Common myeloid progenitor, CD34-positive (primary cell): ENCODE results near the gene NUBPL.

Source experiments
- CTCF ChIA-PET: fragments of 350-600 bp; sonication (Branson Sonifier 250); formaldehyde crosslinking; loops from one replicate; lab custom pipeline; 2021; ENCODE audit warnings: antibody characterized with exemption; lab: Charles Lee
- POLR2A ChIA-PET: fragments of 350-600 bp; sonication (Branson Sonifier 250); formaldehyde crosslinking; loops from one replicate; lab custom pipeline; 2021; ENCODE audit warnings: antibody characterized with exemption; lab: Charles Lee
- DNase-seq, 3 donors: peaks; one replicate each; pipeline versions ENCODE4 v3.0.0 to v3.0.0-alpha.2; 2013
- H3K27ac ChIP-seq, 2 experiments: 1 replicate in 1 of 2; 2 replicates in 1 of 2; pipeline ENCODE4 v1.7.0; 2013; ENCODE audit warnings: inconsistent platforms in 2 of 2, low read length in 2 of 2, mild to moderate bottlenecking in 2 of 2, low read depth in 1 of 2, moderate library complexity in 1 of 2; ENCODE audit not compliant: severe bottlenecking in 2 of 2, insufficient read depth in 1 of 2, poor library complexity in 1 of 2
- H3K27me3 ChIP-seq, 5 experiments: replicated peaks in 2 of 5; 1 replicate in 3 of 5; 2 replicates in 2 of 5; pipeline versions ENCODE4 v1.6.1 to v1.7.0; 2013; ENCODE audit warnings: low read length in 4 of 5, mild to moderate bottlenecking in 2 of 5, moderate library complexity in 2 of 5, inconsistent platforms in 1 of 5; ENCODE audit not compliant: insufficient read depth in 5 of 5, control insufficient read depth in 4 of 5
- H3K36me3 ChIP-seq, 4 experiments: 1 replicate in 2 of 4; 2 replicates in 2 of 4; pipeline versions ENCODE4 v1.6.1 to v1.7.0; 2013; ENCODE audit warnings: low read length in 3 of 4, control low read depth in 1 of 4, mild to moderate bottlenecking in 1 of 4; ENCODE audit not compliant: control insufficient read depth in 4 of 4, insufficient read depth in 4 of 4
- H3K4me1 ChIP-seq, 4 experiments: 1 replicate in 3 of 4; 2 replicates in 1 of 4; pipeline versions ENCODE4 v1.6.1 to v1.7.1; 2013; ENCODE audit warnings: low read length in 3 of 4, mild to moderate bottlenecking in 3 of 4, control low read depth in 1 of 4, inconsistent platforms in 1 of 4, moderate library complexity in 1 of 4; ENCODE audit not compliant: control insufficient read depth in 4 of 4, insufficient read depth in 4 of 4; ENCODE audit errors: control extremely low read depth in 1 of 4
- H3K4me3 ChIP-seq, 7 experiments: 1 replicate in 4 of 7; 2 replicates in 3 of 7; pipeline versions ENCODE4 v1.5.1 to v1.7.0; 2013; ENCODE audit warnings: mild to moderate bottlenecking in 7 of 7, low read length in 6 of 7, moderate library complexity in 6 of 7, inconsistent platforms in 2 of 7, low read depth in 2 of 7, control low read depth in 1 of 7; ENCODE audit not compliant: insufficient read depth in 4 of 7, control insufficient read depth in 1 of 7; ENCODE audit errors: extremely low read depth in 1 of 7
- H3K9me3 ChIP-seq, 5 experiments: 1 replicate in 4 of 5; 2 replicates in 1 of 5; pipeline versions ENCODE4 v1.6.1 to v1.7.1; 2013; ENCODE audit warnings: low read length in 4 of 5, mild to moderate bottlenecking in 2 of 5, inconsistent platforms in 1 of 5, low read depth in 1 of 5, moderate library complexity in 1 of 5; ENCODE audit not compliant: control insufficient read depth in 4 of 5, insufficient read depth in 2 of 5; ENCODE audit errors: control extremely low read depth in 1 of 5
- WGBS: methylation state at CpG from one replicate; pipeline ENCODE4 v1.1.5; 2013; ENCODE audit not compliant: insufficient coverage; 5-methylcytosine and 5-hydroxymethylcytosine counted together

Gene NUBPL

DNA sequence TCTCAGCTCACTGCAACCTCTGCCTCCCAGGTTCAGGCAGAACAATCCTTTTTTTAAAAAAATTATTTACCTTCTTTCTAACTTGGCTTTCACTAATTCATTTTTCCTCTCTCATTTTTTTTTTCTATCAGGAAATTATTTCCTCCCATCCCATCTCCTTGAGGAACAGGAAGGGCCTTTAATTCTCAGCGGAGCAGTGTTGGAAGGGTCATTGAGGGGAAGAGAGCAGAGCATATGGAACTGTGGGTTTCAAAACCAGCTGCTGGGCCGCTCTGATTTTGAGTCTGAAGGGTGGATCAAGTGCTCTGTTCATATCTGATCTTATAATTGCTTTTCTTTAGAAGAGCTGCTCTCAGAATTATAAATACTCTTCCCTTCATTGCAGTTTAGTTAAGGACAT lies 29.0 kb downstream of the NUBPL start:
- CTCF ChIA-PET, result interaction anchor here (1.3 kb wide), 1 partner anchor 10 kb away, joined by 3 read pairs; no protein-coding TSS in a partner anchor

DNA sequence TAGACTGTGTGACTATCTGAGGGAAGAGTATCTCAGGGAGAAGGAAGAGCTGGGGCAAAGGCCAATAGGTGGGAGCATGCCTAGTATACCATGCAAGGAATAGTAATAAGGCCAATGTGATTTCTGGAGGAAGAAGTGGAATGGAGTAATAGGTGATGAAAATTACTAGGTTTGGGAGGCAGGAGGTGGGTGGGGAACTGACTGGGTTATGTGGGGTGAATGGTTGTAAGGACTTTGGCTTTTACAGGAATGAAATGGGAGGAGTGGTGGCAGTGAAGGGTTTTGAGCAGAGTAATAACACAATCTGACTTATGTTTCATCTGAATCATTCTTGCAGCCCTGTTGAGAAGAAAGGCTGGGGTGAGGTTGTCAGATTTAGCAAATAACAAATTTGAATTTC lies 30.9 kb downstream of the NUBPL start:
- CTCF ChIA-PET, result no interaction called here
- Histone ChIP-seq H3K36me3 (no peaks in the 10 kb centered on the region), H3K27ac (no peak overlapping the region), H3K4me1 (no peaks in the 10 kb centered on the region), H3K27me3 (no peaks in the 10 kb centered on the region), H3K9me3 (no peaks in the 10 kb centered on the region), H3K4me3 (no peak overlapping the region)
- POLR2A ChIA-PET, result no interaction called here
- no peak for DNase-seq

More for the DNA sequence above, 29.0 kb downstream of the NUBPL start:
- H3K9me3 ChIP-seq, result no peaks in the 10 kb centered on the region
- no peaks in the 10 kb centered on the region for H3K27me3 ChIP-seq
- no peak overlapping the region for H3K27ac ChIP-seq
- no peaks in the 10 kb centered on the region for H3K36me3 ChIP-seq
- H3K4me3 ChIP-seq, result no peak overlapping the region
- H3K4me1 ChIP-seq, result no peaks in the 10 kb centered on the region
- DNase-seq, result no peak
- WGBS, result no CpG with 5 or more reads among the region's 2 CpGs
- POLR2A ChIA-PET, result no interaction called here

DNA sequence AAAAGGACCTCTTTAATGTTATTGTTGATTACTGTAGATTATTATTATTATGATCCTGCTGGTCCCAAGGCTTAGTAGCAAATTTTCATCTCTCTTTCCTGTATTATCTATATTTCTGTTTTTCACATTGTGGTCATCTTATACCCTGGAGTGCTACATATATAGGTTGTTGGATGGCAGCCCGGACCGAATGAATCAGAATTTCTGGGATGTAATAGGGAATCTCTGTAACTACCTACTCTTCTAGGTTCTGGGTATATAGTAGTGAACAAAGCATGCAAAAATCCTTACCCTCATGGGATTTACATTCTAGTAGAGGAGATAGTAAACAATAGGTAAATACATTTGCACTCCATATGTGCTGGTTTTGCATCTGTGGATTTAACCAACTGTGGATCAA lies 31.4 kb downstream of the NUBPL start:
- Histone ChIP-seq H3K27ac (no peak overlapping the region), H3K4me3 (no peak overlapping the region), H3K4me1 (no peaks in the 10 kb centered on the region), H3K36me3 (no peaks in the 10 kb centered on the region), H3K27me3 (no peaks in the 10 kb centered on the region), H3K9me3 (no peaks in the 10 kb centered on the region)
- WGBS, result no CpG with 5 or more reads among the region's 2 CpGs
- CTCF ChIA-PET, result no interaction called here
- DNase-seq, result no peak
- POLR2A ChIA-PET, result no interaction called here

DNA sequence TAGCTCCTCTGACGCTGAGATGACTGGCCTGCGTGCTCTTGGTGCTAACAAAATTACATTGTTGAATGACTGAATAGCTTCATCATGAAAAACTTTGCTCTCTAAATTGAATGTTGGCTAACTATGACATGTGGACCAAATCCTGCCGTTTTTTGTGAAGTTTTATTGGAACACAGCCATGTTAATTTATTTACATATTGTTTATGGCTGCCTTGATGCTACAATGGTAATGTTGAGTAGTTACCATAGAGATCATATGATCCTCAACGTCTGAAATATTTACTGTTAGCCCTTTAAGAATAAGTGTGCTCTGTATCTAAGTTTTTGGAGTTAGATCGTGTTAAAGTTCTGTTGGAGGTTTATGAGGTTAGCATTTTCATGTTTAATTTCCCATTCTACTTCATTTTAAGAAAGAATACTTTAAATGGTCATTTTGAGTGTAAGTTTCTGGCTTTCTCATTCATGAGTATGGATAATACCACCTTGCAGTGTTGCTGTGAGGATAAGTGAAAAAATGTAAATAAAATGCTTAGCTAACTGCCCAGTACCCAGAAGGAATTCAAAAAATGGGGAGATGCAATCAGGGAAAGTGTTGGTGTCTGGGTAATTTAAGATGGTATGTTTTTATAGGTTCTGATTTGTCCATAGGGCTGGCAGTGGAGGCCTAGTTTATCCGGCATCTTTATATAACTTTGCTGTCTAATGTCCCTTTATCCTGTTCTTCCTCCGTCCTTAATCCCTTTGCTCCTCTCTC lies 35.3 kb downstream of the NUBPL start:
- no peaks in the 10 kb centered on the region for H3K4me1 ChIP-seq
- ChIA-PET POLR2A (no interaction called here), CTCF (no interaction called here)
- no peak overlapping the region for H3K4me3 ChIP-seq
- peaks cover 0 to 4% (median 4%) of the 10 kb centered on the region in 5 experiments for H3K9me3 ChIP-seq
- no peak for DNase-seq
- 100% methylated on average over 3 of the region's 7 CpGs for WGBS
- no peak overlapping the region for H3K27ac ChIP-seq
- H3K27me3 ChIP-seq, result no peaks in the 10 kb centered on the region
- H3K36me3 ChIP-seq, result peaks cover 4 to 5% (median 4%) of the 10 kb centered on the region in 4 experiments

DNA sequence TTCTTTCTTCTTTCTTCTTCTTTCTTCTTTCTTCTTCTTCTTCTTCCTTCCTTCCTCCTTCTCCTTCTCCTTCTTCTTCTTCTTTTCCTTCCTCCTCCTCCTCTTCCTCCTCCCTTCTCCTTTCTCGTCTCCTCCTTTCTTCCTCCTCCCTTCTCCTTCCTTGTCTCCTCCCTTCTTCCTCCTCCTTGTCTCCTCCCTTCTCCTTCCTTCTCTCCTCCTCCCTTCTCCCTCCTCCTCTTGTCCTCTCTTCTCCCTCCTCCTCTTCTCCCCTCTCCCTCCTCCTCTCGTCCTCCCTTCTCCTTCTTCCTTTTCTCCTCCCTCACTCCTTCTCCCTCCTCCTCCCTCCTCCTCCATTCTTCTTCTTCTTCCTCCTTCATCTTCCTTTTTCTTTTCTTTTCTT lies 44.5 kb downstream of the NUBPL start:
- no peak for DNase-seq
- H3K9me3 ChIP-seq, result peaks cover 0 to 20% (median 7%) of the 10 kb centered on the region in 5 experiments
- no peak overlapping the region for H3K4me3 ChIP-seq
- H3K27me3 ChIP-seq, result no peaks in the 10 kb centered on the region
- no peaks in the 10 kb centered on the region for H3K4me1 ChIP-seq
- peaks cover 5 to 6% (median 6%) of the 10 kb centered on the region in 4 experiments for H3K36me3 ChIP-seq
- WGBS, result 100% methylated on average over 2 of the region's 2 CpGs
- ChIA-PET CTCF (interaction anchor here (1.2 kb wide), 1 partner anchor 11 kb away, joined by 3 read pairs; no protein-coding TSS in a partner anchor), POLR2A (no interaction called here)
- no peak overlapping the region for H3K27ac ChIP-seq

DNA sequence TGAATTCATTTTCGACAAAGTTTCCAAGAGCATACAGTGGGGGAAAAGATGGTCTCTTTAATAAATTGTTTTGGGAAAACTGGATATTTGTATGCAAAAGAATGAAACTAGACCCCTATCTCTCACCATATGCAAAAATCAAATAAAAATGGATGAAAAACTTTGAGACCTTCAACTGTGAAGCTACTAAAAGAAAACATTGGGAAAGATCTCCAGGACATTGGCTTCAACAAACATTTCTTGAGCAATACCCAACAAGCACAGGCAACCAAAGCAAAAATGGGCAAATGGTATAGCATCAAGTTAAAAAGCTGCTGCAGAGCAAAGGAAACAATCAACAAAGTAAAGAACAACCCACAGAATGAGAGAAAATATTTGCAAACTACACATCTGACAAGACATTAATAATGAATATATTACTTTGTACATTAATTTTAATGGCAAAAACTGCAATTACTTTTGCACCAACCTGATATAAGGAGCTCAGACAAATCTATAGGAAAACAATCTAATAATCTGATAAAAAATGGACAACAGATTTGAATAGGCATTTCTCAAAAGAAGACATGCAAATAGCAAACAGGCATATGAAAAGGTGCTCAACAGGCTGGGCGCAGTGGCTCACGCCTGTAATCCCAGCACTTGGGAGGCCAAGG lies 50.7 kb downstream of the NUBPL start:
- H3K27ac ChIP-seq, result no peak overlapping the region
- H3K36me3 ChIP-seq, result peaks cover 0 to under 1% (median 0%) of the 10 kb centered on the region in 4 experiments
- H3K9me3 ChIP-seq, result peaks cover 0 to 14% (median 4%) of the 10 kb centered on the region in 5 experiments
- H3K27me3 ChIP-seq, result no peaks in the 10 kb centered on the region
- ChIA-PET CTCF (no interaction called here), POLR2A (no interaction called here)
- no CpG with 5 or more reads among the region's 3 CpGs for WGBS
- H3K4me3 ChIP-seq, result no peak overlapping the region
- DNase-seq, result no peak
- no peaks in the 10 kb centered on the region for H3K4me1 ChIP-seq

DNA sequence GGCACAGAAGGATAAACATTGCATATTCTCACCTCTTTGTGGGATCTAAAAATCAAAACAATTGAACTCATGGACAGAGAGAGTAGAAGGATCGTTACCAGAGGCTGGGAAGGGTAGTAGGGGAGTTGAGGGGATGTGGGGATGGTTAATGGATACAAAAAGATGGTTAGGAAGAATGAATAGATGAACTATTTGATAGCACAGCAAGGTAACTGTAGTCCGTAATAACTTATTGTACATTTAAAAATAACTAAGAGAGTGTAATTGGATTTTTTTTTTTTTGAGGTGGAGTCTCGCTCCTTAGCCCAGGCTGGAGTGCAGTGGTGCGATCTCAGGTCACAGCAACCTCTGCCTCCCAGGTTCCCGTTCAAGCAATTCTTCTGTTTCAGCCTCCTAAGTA lies 52.0 kb downstream of the NUBPL start:
- no peaks in the 10 kb centered on the region for H3K27me3 ChIP-seq
- H3K4me3 ChIP-seq, result no peak overlapping the region
- no peaks in the 10 kb centered on the region for H3K36me3 ChIP-seq
- CTCF ChIA-PET, result no interaction called here
- POLR2A ChIA-PET, result no interaction called here
- no peaks in the 10 kb centered on the region for H3K4me1 ChIP-seq
- no peak overlapping the region for H3K27ac ChIP-seq
- H3K9me3 ChIP-seq, result peaks cover 0 to 11% (median 4%) of the 10 kb centered on the region in 5 experiments
- WGBS, result 100% methylated on average over 4 of the region's 5 CpGs
- no peak for DNase-seq
